C4-2B (cell line): ENCODE measurements around the gene SLC23A2.

Experiments
- ZFX ChIP-seq: fragments of 450-650 bp; IDR thresholded peaks from 2 replicates; pipeline ENCODE4 v1.6.1; 2017
- TF ChIP-seq, protein P1 (sequence below): fragments of 450-650 bp; conservative IDR thresholded peaks from 2 replicates; pipeline ENCODE4 v1.5.1; 2017; ENCODE audit warnings: mild to moderate bottlenecking

DNA sequence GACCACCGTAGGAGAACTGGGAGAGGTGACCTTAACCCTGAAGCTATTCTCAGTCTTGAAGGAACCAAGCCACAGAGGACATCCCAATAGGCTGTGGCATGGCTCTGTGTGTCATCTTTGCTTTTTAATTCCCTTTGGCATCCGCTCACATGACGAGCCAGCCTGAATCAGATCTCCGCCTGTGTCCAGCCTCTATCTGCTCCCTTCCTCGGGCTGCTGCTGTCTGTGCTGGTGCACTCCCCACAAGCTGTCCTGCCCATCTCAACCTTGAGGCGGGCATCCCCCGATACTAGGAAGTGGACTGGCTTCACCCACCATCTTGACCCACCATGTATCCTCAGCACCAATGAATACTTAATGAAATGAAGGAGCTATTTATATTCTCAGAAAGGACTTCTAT lies 111.9 kb downstream of the SLC23A2 start:
- TF ChIP-seq, protein P1, sequence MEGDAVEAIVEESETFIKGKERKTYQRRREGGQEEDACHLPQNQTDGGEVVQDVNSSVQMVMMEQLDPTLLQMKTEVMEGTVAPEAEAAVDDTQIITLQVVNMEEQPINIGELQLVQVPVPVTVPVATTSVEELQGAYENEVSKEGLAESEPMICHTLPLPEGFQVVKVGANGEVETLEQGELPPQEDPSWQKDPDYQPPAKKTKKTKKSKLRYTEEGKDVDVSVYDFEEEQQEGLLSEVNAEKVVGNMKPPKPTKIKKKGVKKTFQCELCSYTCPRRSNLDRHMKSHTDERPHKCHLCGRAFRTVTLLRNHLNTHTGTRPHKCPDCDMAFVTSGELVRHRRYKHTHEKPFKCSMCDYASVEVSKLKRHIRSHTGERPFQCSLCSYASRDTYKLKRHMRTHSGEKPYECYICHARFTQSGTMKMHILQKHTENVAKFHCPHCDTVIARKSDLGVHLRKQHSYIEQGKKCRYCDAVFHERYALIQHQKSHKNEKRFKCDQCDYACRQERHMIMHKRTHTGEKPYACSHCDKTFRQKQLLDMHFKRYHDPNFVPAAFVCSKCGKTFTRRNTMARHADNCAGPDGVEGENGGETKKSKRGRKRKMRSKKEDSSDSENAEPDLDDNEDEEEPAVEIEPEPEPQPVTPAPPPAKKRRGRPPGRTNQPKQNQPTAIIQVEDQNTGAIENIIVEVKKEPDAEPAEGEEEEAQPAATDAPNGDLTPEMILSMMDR, result no peak
- no peak for TF ChIP-seq ZFX
